ENCODE data around the gene DYSF. TPM values are rescaled to one million over a fixed set of nuclear protein-coding genes. Genes with fewer than 3 reads are reported as not detected.

DYSF gene
- total RNA-seq, 1 experiment from 2014 or later = 5.5 TPM

- no peak overlapping the region for H2BK15ac ChIP-seq (ENCODE audit: low read depth, low read length)
- no peak overlapping the region for H2BK20ac ChIP-seq (ENCODE audit: low read depth, low read length, poor library complexity, severe bottlenecking)
- H3K56ac ChIP-seq (ENCODE audit: insufficient read length, low read depth, low read length) = no peak overlapping the region
- H3K23ac ChIP-seq (ENCODE audit: insufficient read length, low read depth, low read length) = no peak overlapping the region
- no peak for TF ChIP-seq CTCF (conservative IDR thresholded peaks at IDR 0.05)
- no CpG with 5 or more reads among the region's 1 CpG for WGBS (ENCODE audit: extremely low coverage, insufficient read length, low lambda C conversion rate)
- H4K5ac ChIP-seq (ENCODE audit: insufficient read length, low read depth, low read length) = no peak overlapping the region
- H2BK5ac ChIP-seq (ENCODE audit: insufficient read length, low read length) = no peak overlapping the region
- Mint-ChIP-seq H3K27ac (no peak overlapping the region), H3K9me3 (no peaks in the 10 kb centered on the region), H3K36me3 (ENCODE audit: insufficient read depth in 1 of 3, low read depth in 3 of 3) (no peaks in the 10 kb centered on the region), H3K4me1 (peaks cover 6 to 7% of the 10 kb centered on the region in 2 experiments; a peak in 3 of 4 replicates), H3K27me3 (ENCODE audit: low read depth) (no peaks in the 10 kb centered on the region), H3K4me3 (no peak overlapping the region)
- H4K91ac ChIP-seq (ENCODE audit: insufficient read length, low read depth, low read length) = no peak overlapping the region
- no peak overlapping the region for H3K4me2 ChIP-seq (ENCODE audit: insufficient read depth, insufficient read length, low read length)
- no peaks in the 10 kb centered on the region for H3K23me2 ChIP-seq (ENCODE audit: insufficient read length, low read depth, low read length, poor library complexity, severe bottlenecking)
- H3K79me2 ChIP-seq (ENCODE audit: insufficient read depth, low read length) = no peaks in the 10 kb centered on the region
- H2AFZ ChIP-seq (ENCODE audit: low read length) = no peak overlapping the region
- no peak overlapping the region for H3K9ac ChIP-seq (ENCODE audit: extremely low read depth, insufficient read length, low read length)
- no peak overlapping the region for H3K14ac ChIP-seq (ENCODE audit: insufficient read depth, low read length)
- H3K9me3 ChIP-seq (ENCODE audit: control insufficient read depth, low read depth, low read length) = no peaks in the 10 kb centered on the region
- no peaks in the 10 kb centered on the region for H3K4me1 ChIP-seq (ENCODE audit: insufficient read depth, low read length)
- no peak overlapping the region for H2BK12ac ChIP-seq (ENCODE audit: insufficient read length, low read depth, low read length)
- no peak overlapping the region for H2AK5ac ChIP-seq (ENCODE audit: insufficient read length, low read length)
- no peak overlapping the region for H4K8ac ChIP-seq (replicated peaks; ENCODE audit: insufficient read length, low read depth, low read length)
- no peak overlapping the region for H2BK120ac ChIP-seq (ENCODE audit: low read depth, low read length, poor library complexity, severe bottlenecking)
- no peaks in the 10 kb centered on the region for H3K79me1 ChIP-seq (ENCODE audit: insufficient read depth, low read depth, low read length, poor library complexity, severe bottlenecking)
- no peak for DNase-seq
- H4K20me1 ChIP-seq (ENCODE audit: control insufficient read depth, insufficient read depth, insufficient read length) = no peaks in the 10 kb centered on the region
- no peak overlapping the region for H3K4ac ChIP-seq (ENCODE audit: low read depth, low read length)
- no peaks in the 10 kb centered on the region for H3K27me3 ChIP-seq (ENCODE audit: insufficient read depth, low read length)
- H3K18ac ChIP-seq (ENCODE audit: insufficient read length, low read depth, low read length) = no peak overlapping the region
- H3T11ph ChIP-seq (ENCODE audit: low read length) = no peak overlapping the region
- H3K27ac ChIP-seq (ENCODE audit: insufficient read length, low read depth, low read length) = no peak overlapping the region
Measured at GRCh38 chr2:71647356-71647755, 194.0 kb downstream of the DYSF start.

Data from H9 (cell line).